ENCODE data around the gene DNAJC9. TPM values are rescaled to one million over a fixed set of nuclear protein-coding genes. Genes with fewer than 3 reads are reported as not detected.

The DNAJC9 gene
- total RNA-seq, 2 experiments from 2014 or later = 63.0 to 83.3 TPM

DNA sequence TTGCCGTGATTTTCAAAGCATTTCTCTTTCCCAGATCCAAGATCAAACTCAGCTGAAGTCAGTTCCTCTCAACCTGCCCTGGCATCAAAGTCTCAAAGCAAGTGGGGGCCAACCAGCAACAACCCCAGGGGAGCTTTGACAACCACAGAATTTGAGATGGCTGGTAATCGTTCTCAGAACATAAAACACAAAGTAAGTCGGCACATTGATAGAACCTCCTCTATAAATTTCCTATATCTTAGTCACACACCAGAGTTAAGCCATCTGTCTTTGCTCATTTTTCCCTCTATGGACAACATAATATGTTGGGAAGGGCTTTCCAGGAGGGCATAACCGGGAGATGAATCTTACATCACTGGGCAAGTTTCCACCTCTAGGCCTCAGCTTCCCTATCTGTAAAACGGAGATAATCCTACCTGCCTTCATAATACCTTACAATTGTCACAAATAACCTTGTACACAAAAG is 1.2 kb upstream of the DNAJC9 start:
- H3K4me2 ChIP-seq (ENCODE audit: low read length) = peak overlapping the region; percentile 98
- H3K27ac ChIP-seq (ENCODE audit: low read depth, low read length, poor library complexity, severe bottlenecking) = peak overlapping the region; percentile 91
- POLR2A ChIA-PET = interaction anchor here (0.6 to 1.8 kb wide), 2 partner anchors 377 to 495 kb away, joined by 3 to 4 read pairs; no protein-coding TSS in a partner anchor
- H3K36me3 ChIP-seq (ENCODE audit: insufficient read depth, low read length) = peaks cover 77% of the 10 kb centered on the region
- H3K4me1 ChIP-seq (ENCODE audit: insufficient read depth, low read length, poor library complexity, severe bottlenecking) = peaks cover 57% of the 10 kb centered on the region
- BruUV-seq (replicated peaks) = no TSS peak
- DNase-seq (ENCODE audit: low spot score) = peak; percentile 21
- H3K79me2 ChIP-seq (ENCODE audit: insufficient read depth, low read depth, low read length) = peaks cover 88% of the 10 kb centered on the region
- peaks cover 27% of the 10 kb centered on the region; the same call in 1 of the 2 replicates for H4K20me1 ChIP-seq (ENCODE audit: insufficient read depth, low read length)
- H3K9me3 ChIP-seq (ENCODE audit: low read length) = no peaks in the 10 kb centered on the region
- CTCF ChIA-PET (ENCODE audit: unreplicated experiment) = no interaction called here
- H2AFZ ChIP-seq (ENCODE audit: low read length) = no peak overlapping the region; the same call in 1 of the 2 replicates
- no peak for TF ChIP-seq EZH2phosphoT487 (IDR thresholded peaks at IDR 0.05; ENCODE audit: borderline replicate concordance, low read depth, low read length)
- TF ChIP-seq, protein P1, sequence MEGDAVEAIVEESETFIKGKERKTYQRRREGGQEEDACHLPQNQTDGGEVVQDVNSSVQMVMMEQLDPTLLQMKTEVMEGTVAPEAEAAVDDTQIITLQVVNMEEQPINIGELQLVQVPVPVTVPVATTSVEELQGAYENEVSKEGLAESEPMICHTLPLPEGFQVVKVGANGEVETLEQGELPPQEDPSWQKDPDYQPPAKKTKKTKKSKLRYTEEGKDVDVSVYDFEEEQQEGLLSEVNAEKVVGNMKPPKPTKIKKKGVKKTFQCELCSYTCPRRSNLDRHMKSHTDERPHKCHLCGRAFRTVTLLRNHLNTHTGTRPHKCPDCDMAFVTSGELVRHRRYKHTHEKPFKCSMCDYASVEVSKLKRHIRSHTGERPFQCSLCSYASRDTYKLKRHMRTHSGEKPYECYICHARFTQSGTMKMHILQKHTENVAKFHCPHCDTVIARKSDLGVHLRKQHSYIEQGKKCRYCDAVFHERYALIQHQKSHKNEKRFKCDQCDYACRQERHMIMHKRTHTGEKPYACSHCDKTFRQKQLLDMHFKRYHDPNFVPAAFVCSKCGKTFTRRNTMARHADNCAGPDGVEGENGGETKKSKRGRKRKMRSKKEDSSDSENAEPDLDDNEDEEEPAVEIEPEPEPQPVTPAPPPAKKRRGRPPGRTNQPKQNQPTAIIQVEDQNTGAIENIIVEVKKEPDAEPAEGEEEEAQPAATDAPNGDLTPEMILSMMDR (conservative IDR thresholded peaks at IDR 0.05; ENCODE audit: low read length) = no peak
- intact Hi-C loops (cut with micrococcal nuclease; ENCODE audit: unreplicated experiment) = loop anchor here (5.0 kb wide), 2 partner anchors 81 to 151 kb away; partner anchors contain the start of genes ECD, FAM149B1 and P4HA1
- no peaks in the 10 kb centered on the region for H3K9me2 ChIP-seq (ENCODE audit: insufficient read depth, low read length)
- peak overlapping the region; percentile 94 for H3K4me3 ChIP-seq (ENCODE audit: low read depth, low read length, poor library complexity, severe bottlenecking)

DNA sequence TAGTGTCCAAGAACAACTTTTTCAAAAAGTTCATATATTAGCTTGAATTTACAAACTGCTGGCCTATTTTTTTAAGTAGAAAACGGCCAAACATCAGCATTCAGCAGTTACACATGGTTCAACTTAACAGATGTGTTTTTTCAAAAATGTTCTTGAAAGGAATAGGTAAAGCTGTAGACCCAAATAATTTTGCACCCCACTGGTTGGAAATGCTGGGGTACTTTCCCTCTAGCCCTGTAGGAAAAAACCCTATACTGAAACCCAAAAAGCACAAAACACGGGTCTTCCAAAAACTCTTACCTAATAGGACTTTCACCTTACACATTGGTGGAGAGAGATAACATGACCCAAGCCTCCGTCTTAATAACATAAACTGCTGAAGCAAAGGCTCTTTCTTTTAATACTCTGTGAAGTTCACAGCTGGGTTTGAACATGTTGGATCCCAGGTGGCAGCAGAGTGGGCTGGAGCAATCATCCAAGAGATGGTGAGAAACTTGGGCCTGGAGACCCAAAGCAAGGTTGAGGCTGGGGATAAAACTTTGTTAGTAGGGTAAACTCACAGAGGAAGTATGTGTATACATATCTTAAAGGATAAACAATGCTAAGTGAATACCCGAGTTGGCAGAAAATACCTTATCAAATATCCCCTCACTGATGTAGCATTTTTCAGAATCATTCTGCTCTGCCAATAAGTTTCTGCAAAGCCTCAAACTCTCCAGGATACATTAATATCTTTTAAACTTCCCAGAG is 629 bp upstream of the DNAJC9 start:
- peak; percentile 34 for DNase-seq (ENCODE audit: low spot score)
- H3K4me1 ChIP-seq (ENCODE audit: insufficient read depth, low read length, poor library complexity, severe bottlenecking) = peaks cover 58% of the 10 kb centered on the region
- H3K79me2 ChIP-seq (ENCODE audit: insufficient read depth, low read depth, low read length) = peaks cover 87% of the 10 kb centered on the region
- intact Hi-C loops (cut with micrococcal nuclease; ENCODE audit: unreplicated experiment) = loop anchor here (1.0 to 5.0 kb wide), 4 partner anchors 80 to 483 kb away; partner anchors contain the start of genes ECD, FAM149B1 and P4HA1
- H3K27ac ChIP-seq (ENCODE audit: low read depth, low read length, poor library complexity, severe bottlenecking) = peak overlapping the region; percentile 91
- H3K9me2 ChIP-seq (ENCODE audit: insufficient read depth, low read length) = no peaks in the 10 kb centered on the region
- H4K20me1 ChIP-seq (ENCODE audit: insufficient read depth, low read length) = peaks cover 29% of the 10 kb centered on the region; the same call in 1 of the 2 replicates
- H3K9me3 ChIP-seq (ENCODE audit: low read length) = no peaks in the 10 kb centered on the region
- peak overlapping the region; percentile 94 for H3K4me3 ChIP-seq (ENCODE audit: low read depth, low read length, poor library complexity, severe bottlenecking)
- TSS peak; percentile 95 for BruUV-seq (replicated peaks)
- ChIA-PET CTCF (ENCODE audit: unreplicated experiment) (no interaction called here), POLR2A (interaction anchor here (0.7 to 2.1 kb wide), 8 partner anchors 12 to 377 kb away, joined by 3 to 10 read pairs (median 4); partner anchors contain the start of gene P4HA1)
- no peak for TF ChIP-seq EZH2phosphoT487 (IDR thresholded peaks at IDR 0.05; ENCODE audit: borderline replicate concordance, low read depth, low read length)
- TF ChIP-seq, protein P1 (conservative IDR thresholded peaks at IDR 0.05; ENCODE audit: low read length) = 0 out of 2 replicates have a peak, but pooled peaks have one; percentile 22
- H3K36me3 ChIP-seq (ENCODE audit: insufficient read depth, low read length) = peaks cover 83% of the 10 kb centered on the region
- peak overlapping the region; percentile 28; the same call in 1 of the 2 replicates for H2AFZ ChIP-seq (ENCODE audit: low read length)
- peak overlapping the region; percentile 98 for H3K4me2 ChIP-seq (ENCODE audit: low read length)

All from OCI-LY7 (cell line).